Activated CD4-positive, alpha-beta T cell treated with anti-CD3 and anti-CD28 coated beads, Interleukin-2, amount 10 ng/mL, durations not matched to agents 24 days and 14 days (primary cell): ENCODE measurements around the gene ZNF804B. TPM values are rescaled to one million over a fixed set of nuclear protein-coding genes. Genes with fewer than 3 reads are reported as not detected.

ENCODE experiments used
- DNase-seq: peaks from one replicate; pipeline ENCODE4 v3.0.0; 2022
- H3K27ac Mint-ChIP-seq: one replicate; pipeline ENCODE4 v1.8.0; 2022; ENCODE audit warnings: mild to moderate bottlenecking, mixed read lengths
- H3K27me3 Mint-ChIP-seq: one replicate; pipeline ENCODE4 v1.8.0; 2022; ENCODE audit warnings: mixed read lengths
- H3K36me3 Mint-ChIP-seq: one replicate; pipeline ENCODE4 v1.8.0; 2022; ENCODE audit warnings: low read depth, mild to moderate bottlenecking, mixed read lengths
- H3K4me1 Mint-ChIP-seq: one replicate; pipeline ENCODE4 v1.8.0; 2021; ENCODE audit warnings: mixed read lengths
- H3K4me3 Mint-ChIP-seq: one replicate; pipeline ENCODE4 v1.8.0; 2022; ENCODE audit warnings: mild to moderate bottlenecking, moderate library complexity, mixed read lengths
- H3K9me3 Mint-ChIP-seq: one replicate; pipeline ENCODE4 v1.8.0; 2021; ENCODE audit warnings: mixed read lengths
- intact Hi-C: fragments of 100-400 bp; cut with micrococcal nuclease; formaldehyde crosslinking; loops from one replicate; pipeline ENCODE4 v1.15.1; 2023
- total RNA-seq: library from RNA; stranded (reverse); gene quantifications from 2 replicates; pipeline ENCODE4 v1.2.3, GENCODE V29; 2022

ZNF804B gene
- total RNA-seq, 1 donor from 2014 or later: not detected

DNA sequence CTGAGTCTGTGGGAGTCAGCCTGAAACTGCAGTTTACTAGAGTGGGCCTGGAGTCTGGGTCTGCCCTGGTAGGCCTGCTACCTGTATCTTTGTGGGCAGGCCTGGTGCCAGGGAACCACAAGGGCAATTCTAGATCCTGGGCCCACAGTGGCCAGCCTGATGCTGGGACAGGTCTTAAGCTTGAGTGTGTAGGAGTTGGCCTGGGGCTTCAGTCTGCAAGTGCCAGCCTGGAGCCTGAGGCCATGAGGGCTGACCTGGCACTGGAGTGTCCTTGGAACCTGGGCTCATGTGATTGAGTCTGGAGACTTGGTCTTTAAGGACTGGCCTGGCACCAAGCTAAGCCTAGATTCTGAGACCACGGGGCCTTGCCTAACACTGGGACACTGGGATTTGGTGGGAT, 281.7 kb downstream of the ZNF804B start:
- DNase-seq: no peak
- intact Hi-C loops: no loop called here
- peaks cover 7% of the 10 kb centered on the region for H3K9me3 Mint-ChIP-seq
- H3K4me1 Mint-ChIP-seq: no peaks in the 10 kb centered on the region
- no peaks in the 10 kb centered on the region for H3K36me3 Mint-ChIP-seq
- H3K27ac Mint-ChIP-seq: no peak overlapping the region
- no peaks in the 10 kb centered on the region for H3K27me3 Mint-ChIP-seq
- H3K4me3 Mint-ChIP-seq: no peak overlapping the region

DNA sequence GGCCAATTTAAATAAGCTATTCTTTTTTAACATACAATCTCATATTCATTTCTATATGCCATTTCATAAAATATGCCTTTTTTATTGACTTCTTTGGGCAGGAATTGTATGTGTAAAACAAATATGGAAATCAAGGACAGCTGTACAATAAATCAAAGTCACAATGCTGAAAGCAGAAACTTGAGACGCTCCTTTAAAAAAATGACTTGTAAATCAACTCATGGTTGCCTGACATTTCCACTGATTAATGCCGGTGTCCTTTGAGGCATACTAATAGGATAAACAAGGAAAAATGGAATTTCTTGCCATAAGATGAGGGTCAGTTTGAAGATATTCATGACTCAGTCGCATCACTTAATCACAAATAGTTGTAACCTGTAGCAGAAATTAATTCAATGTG, 283.4 kb downstream of the ZNF804B start:
- Mint-ChIP-seq H3K4me1 (no peaks in the 10 kb centered on the region), H3K27ac (no peak overlapping the region), H3K36me3 (no peaks in the 10 kb centered on the region), H3K27me3 (no peaks in the 10 kb centered on the region), H3K9me3 (peaks cover 7% of the 10 kb centered on the region), H3K4me3 (no peak overlapping the region)
- no peak for DNase-seq
- intact Hi-C loops: no loop called here

DNA sequence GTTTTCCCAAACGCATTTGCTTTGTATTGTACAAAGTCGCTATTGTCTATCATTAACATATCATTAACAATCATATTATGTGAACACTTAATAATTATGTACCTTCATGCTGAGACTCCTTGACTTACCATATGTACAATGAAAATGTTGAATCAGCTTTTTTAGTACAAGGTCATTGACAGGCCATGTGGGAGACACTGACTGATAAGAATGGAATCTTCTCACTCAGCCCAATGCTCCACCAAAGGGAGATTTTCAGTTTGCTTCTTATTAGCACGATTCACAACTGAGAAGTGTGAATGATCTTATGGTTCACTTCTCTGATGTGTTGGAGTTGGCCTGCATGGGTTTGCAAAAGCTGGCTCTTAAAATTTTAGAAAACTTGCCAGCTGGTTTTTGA, 289.5 kb downstream of the ZNF804B start:
- Mint-ChIP-seq H3K27ac (no peak overlapping the region), H3K27me3 (no peaks in the 10 kb centered on the region), H3K4me1 (no peaks in the 10 kb centered on the region), H3K9me3 (no peaks in the 10 kb centered on the region), H3K4me3 (no peak overlapping the region), H3K36me3 (no peaks in the 10 kb centered on the region)
- DNase-seq: no peak
- intact Hi-C loops: no loop called here

DNA sequence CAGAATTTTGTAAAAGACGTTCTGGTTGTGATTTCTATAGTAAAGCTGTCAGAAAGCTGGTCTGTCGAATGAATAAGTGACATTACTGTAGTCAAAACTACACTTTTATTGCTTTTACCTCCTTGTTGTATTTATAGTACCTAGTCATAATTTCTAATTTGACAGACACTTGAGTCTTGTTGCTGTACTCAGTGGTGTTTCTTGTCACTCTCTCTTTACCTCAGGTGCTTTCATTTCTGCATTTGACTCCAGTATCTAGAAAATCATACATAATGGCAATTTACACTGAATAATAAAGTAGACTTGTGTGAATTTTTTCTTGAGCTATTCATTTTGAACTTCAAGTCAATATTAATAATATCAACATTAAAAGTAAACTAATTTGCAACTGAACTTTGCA, 293.6 kb downstream of the ZNF804B start:
- H3K4me3 Mint-ChIP-seq: no peak overlapping the region
- H3K27me3 Mint-ChIP-seq: no peaks in the 10 kb centered on the region
- no peaks in the 10 kb centered on the region for H3K9me3 Mint-ChIP-seq
- H3K27ac Mint-ChIP-seq: no peak overlapping the region
- H3K4me1 Mint-ChIP-seq: no peaks in the 10 kb centered on the region
- no peak for DNase-seq
- intact Hi-C loops: no loop called here
- no peaks in the 10 kb centered on the region for H3K36me3 Mint-ChIP-seq

DNA sequence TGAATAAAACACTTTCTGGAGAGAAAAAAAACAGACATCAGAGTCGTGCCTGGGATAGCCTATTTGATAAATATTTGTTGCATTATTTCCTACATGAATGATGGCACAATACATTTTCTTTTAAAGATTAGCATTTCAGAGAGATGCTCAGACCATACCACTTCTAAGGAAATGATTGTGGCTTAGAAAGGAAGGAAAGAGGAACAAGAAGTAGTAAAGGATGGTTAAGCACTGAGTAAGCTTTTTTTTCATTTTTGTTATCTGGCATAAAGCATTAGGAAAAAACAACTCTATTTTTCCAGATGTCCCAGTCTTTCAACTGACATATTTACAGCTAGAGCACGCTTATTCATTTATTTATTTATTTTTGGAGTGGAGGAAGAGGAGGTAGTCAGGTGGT, 294.9 kb downstream of the ZNF804B start:
- intact Hi-C loops: no loop called here
- Mint-ChIP-seq H3K4me3 (no peak overlapping the region), H3K27ac (no peak overlapping the region), H3K36me3 (no peaks in the 10 kb centered on the region), H3K27me3 (no peaks in the 10 kb centered on the region), H3K9me3 (no peaks in the 10 kb centered on the region), H3K4me1 (no peaks in the 10 kb centered on the region)
- no peak for DNase-seq

DNA sequence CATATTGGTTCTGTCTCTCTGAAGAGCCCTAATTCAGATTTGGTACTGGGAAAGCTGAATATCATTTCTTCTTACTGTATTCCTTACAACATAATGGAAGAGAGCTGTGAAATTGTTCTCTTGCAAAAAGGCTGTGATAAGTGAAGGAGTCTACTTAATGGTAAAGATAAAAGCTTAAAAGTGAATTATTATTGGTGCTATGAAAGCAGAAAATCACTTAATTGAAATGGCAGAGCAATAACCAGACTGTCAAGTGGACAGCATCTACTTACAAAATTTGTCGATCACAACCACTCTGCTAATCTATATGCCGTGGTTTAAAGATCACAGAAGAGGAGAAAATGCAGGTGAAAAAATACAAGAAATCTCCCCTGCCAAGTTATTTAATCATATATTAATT, 300.7 kb downstream of the ZNF804B start:
- Mint-ChIP-seq H3K4me3 (no peak overlapping the region), H3K27ac (no peak overlapping the region), H3K27me3 (no peaks in the 10 kb centered on the region), H3K4me1 (no peaks in the 10 kb centered on the region), H3K36me3 (no peaks in the 10 kb centered on the region), H3K9me3 (no peaks in the 10 kb centered on the region)
- DNase-seq: no peak
- intact Hi-C loops: no loop called here

DNA sequence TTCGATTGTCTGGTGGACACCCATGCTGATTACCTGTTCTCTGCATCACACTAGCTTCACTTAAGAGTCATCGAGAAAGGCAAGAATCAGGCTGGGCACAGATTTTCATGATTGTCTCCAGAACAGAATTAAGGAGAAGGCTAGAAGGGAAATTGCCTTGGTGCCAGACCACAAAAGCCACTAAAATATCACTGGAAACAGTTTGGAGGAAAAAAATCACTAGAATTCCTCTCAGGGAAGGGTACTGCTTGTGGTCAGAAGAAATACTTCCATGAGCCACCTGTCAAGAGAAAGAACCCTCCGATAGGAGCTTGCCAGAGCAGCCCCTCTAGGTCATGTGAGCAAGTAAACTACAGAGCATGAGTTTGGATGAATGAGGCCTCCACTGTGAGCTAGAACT, 305.3 kb downstream of the ZNF804B start:
- Mint-ChIP-seq H3K4me1 (no peaks in the 10 kb centered on the region), H3K36me3 (no peaks in the 10 kb centered on the region), H3K27ac (no peak overlapping the region), H3K4me3 (no peak overlapping the region), H3K9me3 (no peaks in the 10 kb centered on the region), H3K27me3 (no peaks in the 10 kb centered on the region)
- DNase-seq: no peak
- intact Hi-C loops: no loop called here

DNA sequence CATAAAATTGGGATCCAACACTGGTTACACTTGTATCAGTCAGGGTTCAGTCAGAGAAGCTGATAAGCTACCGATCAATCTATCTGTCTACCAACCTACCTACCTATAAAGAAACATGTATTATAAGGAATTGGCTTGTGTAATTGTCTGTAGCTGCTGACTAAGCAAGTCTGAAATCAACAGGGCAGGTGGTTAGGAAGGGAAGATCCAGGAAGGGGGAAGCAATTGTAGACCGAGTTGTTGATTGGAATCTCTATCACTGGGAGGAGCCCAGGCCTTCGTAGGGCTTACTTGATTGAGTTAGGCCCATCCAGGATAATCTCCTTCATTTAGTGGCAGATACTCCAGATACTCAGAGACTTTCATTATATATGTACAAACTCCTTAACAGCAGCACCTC, 307.5 kb downstream of the ZNF804B start:
- DNase-seq: no peak
- Mint-ChIP-seq H3K4me1 (no peaks in the 10 kb centered on the region), H3K9me3 (no peaks in the 10 kb centered on the region), H3K4me3 (no peak overlapping the region), H3K36me3 (no peaks in the 10 kb centered on the region), H3K27me3 (no peaks in the 10 kb centered on the region), H3K27ac (no peak overlapping the region)
- intact Hi-C loops: no loop called here

DNA sequence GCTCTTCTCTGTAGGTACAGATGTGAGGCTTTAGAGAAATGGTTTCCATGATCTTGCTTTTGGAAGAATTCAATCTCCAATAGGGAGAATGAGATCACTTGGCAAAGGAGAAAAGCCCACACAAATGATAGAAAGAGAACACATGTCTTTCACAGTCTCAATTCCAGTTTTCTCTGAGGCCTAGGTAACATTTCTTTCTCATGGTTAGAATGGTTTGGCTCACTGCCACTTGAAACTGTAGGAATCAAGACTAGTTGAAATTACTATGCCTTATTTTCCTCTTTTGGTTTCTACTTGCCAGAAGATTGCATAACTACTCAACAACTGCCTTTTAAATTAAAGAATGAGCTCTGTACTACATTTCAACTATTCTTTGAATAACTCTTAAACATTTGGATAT, 312.6 kb downstream of the ZNF804B start:
- Mint-ChIP-seq H3K27ac (no peak overlapping the region), H3K4me1 (no peaks in the 10 kb centered on the region), H3K9me3 (no peaks in the 10 kb centered on the region), H3K4me3 (no peak overlapping the region), H3K36me3 (no peaks in the 10 kb centered on the region), H3K27me3 (peaks cover 2% of the 10 kb centered on the region)
- intact Hi-C loops: no loop called here
- DNase-seq: no peak

DNA sequence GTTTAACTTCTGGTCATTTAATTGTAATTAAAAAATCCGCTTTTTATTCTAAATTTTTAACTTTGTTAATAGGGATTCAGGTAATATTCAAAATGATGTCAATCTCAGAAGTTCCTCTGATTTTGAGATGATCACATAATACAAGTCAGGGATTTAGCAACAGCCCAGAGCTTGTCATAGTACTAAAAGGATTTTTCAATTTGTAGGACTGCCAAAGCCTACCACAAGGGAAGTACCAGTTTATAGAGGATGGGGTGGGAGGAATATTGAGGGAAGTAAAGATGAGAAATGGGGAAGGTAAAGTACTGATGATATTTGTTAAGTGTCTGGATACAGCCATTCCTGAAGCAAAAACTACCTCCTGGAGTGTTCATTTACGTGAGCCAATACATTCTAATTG, 314.3 kb downstream of the ZNF804B start:
- Mint-ChIP-seq H3K9me3 (no peaks in the 10 kb centered on the region), H3K36me3 (no peaks in the 10 kb centered on the region), H3K27ac (no peak overlapping the region), H3K4me3 (no peak overlapping the region), H3K27me3 (peaks cover 2% of the 10 kb centered on the region), H3K4me1 (no peaks in the 10 kb centered on the region)
- DNase-seq: no peak
- intact Hi-C loops: no loop called here

DNA sequence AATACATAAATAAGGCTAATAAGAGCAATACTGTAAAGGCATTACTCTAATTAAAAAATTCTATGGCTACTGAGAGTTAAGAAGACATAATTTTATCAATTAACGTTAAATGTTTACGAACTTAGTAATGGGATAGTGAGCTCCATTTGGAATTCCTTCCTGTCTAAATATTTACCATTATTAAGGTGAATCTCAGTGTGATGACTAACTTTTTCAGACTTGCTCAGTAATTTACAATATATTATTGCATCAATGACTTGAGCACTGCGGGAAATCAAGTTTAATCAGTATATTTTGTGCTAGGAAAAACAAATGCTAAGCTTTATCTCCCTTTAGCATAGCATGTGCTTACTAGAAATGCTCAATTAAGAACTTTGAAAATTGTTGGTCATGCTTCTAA, 318.5 kb downstream of the ZNF804B start:
- H3K27me3 Mint-ChIP-seq: peaks cover 2% of the 10 kb centered on the region
- H3K27ac Mint-ChIP-seq: no peak overlapping the region
- no peaks in the 10 kb centered on the region for H3K9me3 Mint-ChIP-seq
- H3K36me3 Mint-ChIP-seq: no peaks in the 10 kb centered on the region
- no peak for DNase-seq
- intact Hi-C loops: no loop called here
- H3K4me1 Mint-ChIP-seq: no peaks in the 10 kb centered on the region
- no peak overlapping the region for H3K4me3 Mint-ChIP-seq

DNA sequence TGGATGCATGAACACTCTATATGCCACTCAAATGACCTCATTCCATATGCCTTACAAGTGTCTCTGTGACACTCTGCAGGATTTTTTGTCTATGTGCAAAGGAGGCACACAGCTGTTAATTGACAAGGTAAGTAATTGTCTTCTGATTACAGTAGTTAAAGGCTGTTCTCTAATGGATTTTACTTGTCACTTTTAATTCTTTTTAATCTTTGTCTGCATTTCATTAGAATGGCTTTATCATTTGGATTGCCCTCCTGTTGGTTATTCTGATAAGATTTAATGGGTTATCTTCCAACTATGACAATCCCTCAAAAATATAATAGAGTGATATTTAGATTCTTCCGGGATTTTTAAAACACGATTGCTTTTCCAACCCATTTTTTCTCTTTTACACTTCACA, 326.1 kb downstream of the ZNF804B start:
- Mint-ChIP-seq H3K27me3 (no peaks in the 10 kb centered on the region), H3K36me3 (no peaks in the 10 kb centered on the region), H3K9me3 (no peaks in the 10 kb centered on the region)

DNA sequence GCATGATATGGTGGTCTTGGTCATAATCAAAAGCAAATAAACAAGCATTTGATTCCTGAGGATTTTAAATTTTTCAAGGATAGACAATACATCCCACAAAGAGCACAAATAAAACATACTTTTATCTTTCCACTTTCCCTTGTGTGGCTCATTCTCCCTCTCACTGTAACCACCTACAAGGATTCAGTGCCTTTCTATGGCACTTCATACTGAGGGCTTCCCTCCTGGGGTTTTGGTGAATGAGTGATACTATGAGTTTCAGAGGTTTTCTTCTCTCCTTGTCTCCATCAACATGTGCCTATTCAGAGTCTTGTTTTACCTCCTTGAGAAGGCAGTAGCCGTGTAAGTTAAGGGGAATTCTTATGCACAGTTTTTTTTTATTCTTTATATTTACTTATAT, 332.1 kb downstream of the ZNF804B start:
- Mint-ChIP-seq H3K27ac (no peak overlapping the region), H3K9me3 (no peaks in the 10 kb centered on the region), H3K4me3 (no peak overlapping the region), H3K36me3 (no peaks in the 10 kb centered on the region), H3K4me1 (no peaks in the 10 kb centered on the region), H3K27me3 (no peaks in the 10 kb centered on the region)
- intact Hi-C loops: no loop called here
- no peak for DNase-seq

More for the DNA sequence above, 326.1 kb downstream of the ZNF804B start:
- DNase-seq: no peak
- no peak overlapping the region for H3K27ac Mint-ChIP-seq
- intact Hi-C loops: no loop called here
- H3K4me3 Mint-ChIP-seq: no peak overlapping the region
- H3K4me1 Mint-ChIP-seq: no peaks in the 10 kb centered on the region

DNA sequence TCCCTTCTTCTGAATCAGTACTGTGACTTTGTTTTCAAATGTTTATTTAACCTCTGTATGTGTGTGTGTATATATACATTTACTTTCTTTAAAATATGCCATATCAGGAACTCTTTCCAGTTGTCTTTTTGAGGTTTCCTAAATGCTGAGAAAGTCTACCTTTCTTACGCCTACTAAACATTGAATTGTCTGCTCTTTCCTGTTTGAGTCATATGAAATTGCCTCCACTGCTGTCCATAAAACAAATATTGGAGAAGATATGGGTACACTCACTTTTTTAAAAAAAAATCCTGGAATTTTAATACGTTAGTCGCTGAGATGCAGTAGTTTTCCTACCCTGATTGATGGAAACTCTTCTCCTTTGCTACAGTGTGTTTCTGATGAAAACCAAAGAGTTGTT, 334.8 kb downstream of the ZNF804B start:
- Mint-ChIP-seq H3K27me3 (no peaks in the 10 kb centered on the region), H3K4me1 (no peaks in the 10 kb centered on the region), H3K36me3 (no peaks in the 10 kb centered on the region), H3K9me3 (no peaks in the 10 kb centered on the region), H3K27ac (no peak overlapping the region), H3K4me3 (no peak overlapping the region)
- no peak for DNase-seq
- intact Hi-C loops: no loop called here

DNA sequence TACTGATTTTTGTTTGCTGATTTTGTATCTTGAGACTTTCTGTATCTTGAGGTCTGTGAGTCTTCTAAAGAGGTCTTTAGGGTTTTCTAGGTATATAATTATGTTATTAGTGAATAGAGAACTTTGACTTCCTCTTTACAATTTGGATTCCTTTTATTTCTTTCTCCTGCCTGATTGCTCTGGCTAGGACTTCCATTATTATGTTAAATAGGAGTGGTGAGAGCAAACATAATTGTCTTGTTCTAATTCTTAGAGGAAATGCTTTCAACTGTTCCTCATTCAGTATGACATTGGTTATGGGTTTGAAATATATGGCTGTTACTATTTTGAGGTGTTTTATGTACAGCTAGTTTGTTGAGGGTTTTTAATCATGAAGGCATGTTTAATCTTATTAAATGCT, 344.1 kb downstream of the ZNF804B start:
- H3K36me3 Mint-ChIP-seq: no peaks in the 10 kb centered on the region
- no peaks in the 10 kb centered on the region for H3K9me3 Mint-ChIP-seq
- intact Hi-C loops: no loop called here
- no peak overlapping the region for H3K4me3 Mint-ChIP-seq
- no peaks in the 10 kb centered on the region for H3K27me3 Mint-ChIP-seq
- no peaks in the 10 kb centered on the region for H3K4me1 Mint-ChIP-seq
- no peak overlapping the region for H3K27ac Mint-ChIP-seq
- DNase-seq: no peak
